IMR-90 (cell line): Measurements from ENCODE around the gene CLASP1. TPM values are rescaled to one million over a fixed set of nuclear protein-coding genes. Genes with fewer than 3 reads are reported as not detected.

ENCODE experiments used
- ATAC-seq: fragments of 200-7000 bp; cut with Tn5 transposase; 2 replicates; pipeline ENCODE4 v1.9.1; 2020; ENCODE audit warnings: low read depth, mild to moderate bottlenecking, moderate library complexity
- BruUV-seq: library from RNA; stranded (reverse); fragments of 400-500 nt; replicated peaks from 2 replicates; lab custom pipeline; 2021; lab: Mats Ljungman, UMichigan
- CTCF ChIA-PET: fragments of 300-600 bp; formaldehyde crosslinking; extraction: SDS; loops from one replicate; lab custom pipeline; 2021; ENCODE audit warnings: antibody characterized with exemption; lab: Yijun Ruan, JAX
- POLR2A ChIA-PET: fragments of 300-600 bp; sonication (Branson Sonifier 250); formaldehyde crosslinking; loops from one replicate; lab custom pipeline; 2022; ENCODE audit warnings: antibody characterized with exemption; ENCODE audit not compliant: unreplicated experiment; lab: Charles Lee
- DNase-seq: peaks from one replicate; pipeline ENCODE4 v3.0.0; 2013
- H2AFZ ChIP-seq: replicated peaks from 2 replicates; pipeline ENCODE3; 2013; ENCODE audit warnings: low read length, mild to moderate bottlenecking; ENCODE audit not compliant: poor library complexity
- H2AK5ac ChIP-seq: 2 replicates; pipeline ENCODE4 v1.6.1; 2013; ENCODE audit warnings: low read depth, low read length, inconsistent platforms
- H2AK9ac ChIP-seq: replicated peaks from 2 replicates; pipeline ENCODE3; 2013; ENCODE audit warnings: mild to moderate bottlenecking, low read depth, low read length, moderate library complexity; ENCODE audit not compliant: poor library complexity
- H2BK120ac ChIP-seq: 2 replicates; pipeline ENCODE4 v1.6.1; 2013; ENCODE audit warnings: low read depth, low read length, inconsistent platforms
- H2BK15ac ChIP-seq: 3 replicates; pipeline ENCODE4 v1.6.1; 2013; ENCODE audit warnings: low read depth, low read length, inconsistent platforms
- H2BK20ac ChIP-seq: 2 replicates; pipeline ENCODE4 v1.6.1; 2013; ENCODE audit warnings: low read depth, mild to moderate bottlenecking, inconsistent platforms, low read length, moderate library complexity
- H2BK5ac ChIP-seq: 2 replicates; pipeline ENCODE4 v1.6.1; 2013; ENCODE audit warnings: mild to moderate bottlenecking, low read depth, low read length, inconsistent platforms; ENCODE audit not compliant: poor library complexity, severe bottlenecking
- H3K14ac ChIP-seq: replicated peaks from 2 replicates; pipeline ENCODE4 v1.6.1; 2013; ENCODE audit warnings: low read depth, low read length, inconsistent platforms
- H3K18ac ChIP-seq: 2 replicates; pipeline ENCODE4 v1.6.1; 2013; ENCODE audit warnings: low read depth, low read length, control low read depth
- H3K23ac ChIP-seq: 2 replicates; pipeline ENCODE4 v1.6.1; 2013; ENCODE audit warnings: low read depth, low read length, inconsistent platforms
- H3K27ac ChIP-seq: 2 replicates; pipeline ENCODE4 v1.5.1; 2013; ENCODE audit warnings: mild to moderate bottlenecking, control low read depth, low read length; ENCODE audit not compliant: insufficient read depth
- H3K27me3 ChIP-seq: 2 replicates; pipeline ENCODE4 v1.6.1; 2013; ENCODE audit warnings: low read length; ENCODE audit not compliant: control insufficient read depth, insufficient read depth
- H3K36me3 ChIP-seq: 2 replicates; pipeline ENCODE4 v1.6.1; 2013; ENCODE audit warnings: low read length, mixed read lengths; ENCODE audit not compliant: control insufficient read depth, insufficient read depth
- H3K4ac ChIP-seq: 2 replicates; pipeline ENCODE4 v1.6.1; 2013; ENCODE audit warnings: low read depth, low read length, inconsistent platforms
- H3K4me1 ChIP-seq: 2 replicates; pipeline ENCODE4 v1.6.1; 2013; ENCODE audit warnings: low read length, mixed read lengths; ENCODE audit not compliant: control insufficient read depth, insufficient read depth
- H3K4me2 ChIP-seq: 2 replicates; pipeline ENCODE4 v1.6.1; 2013; ENCODE audit warnings: low read depth, mild to moderate bottlenecking, control low read depth, low read length, moderate library complexity
- H3K4me3 ChIP-seq: 2 replicates; pipeline ENCODE4 v1.5.1; 2013; ENCODE audit warnings: low read depth, mild to moderate bottlenecking, control low read depth, low read length, moderate library complexity; ENCODE audit not compliant: insufficient read depth
- H3K56ac ChIP-seq: 2 replicates; pipeline ENCODE4 v1.6.1; 2013; ENCODE audit warnings: low read length, inconsistent platforms; ENCODE audit not compliant: insufficient read depth; ENCODE audit errors: extremely low read depth
- H3K79me1 ChIP-seq, 2 experiments: 2 replicates each; pipeline ENCODE4 v1.6.1; 2013; ENCODE audit warnings: low read length in 2 of 2, inconsistent platforms in 1 of 2, low read depth in 1 of 2
- H3K9ac ChIP-seq: 2 replicates; pipeline ENCODE4 v1.6.1; 2013; ENCODE audit warnings: low read depth, low read length, control low read depth
- H3K9me1 ChIP-seq: 2 replicates; pipeline ENCODE4 v1.6.1; 2013; ENCODE audit warnings: low read length, inconsistent platforms; ENCODE audit not compliant: insufficient read depth
- H3K9me3 ChIP-seq: 2 replicates; pipeline ENCODE4 v1.6.1; 2013; ENCODE audit warnings: low read length; ENCODE audit not compliant: control insufficient read depth, insufficient read depth
- H4K20me1 ChIP-seq: 2 replicates; pipeline ENCODE4 v1.6.1; 2013; ENCODE audit warnings: low read length, inconsistent platforms; ENCODE audit not compliant: insufficient read depth
- H4K5ac ChIP-seq: 2 replicates; pipeline ENCODE4 v1.6.1; 2013; ENCODE audit warnings: mild to moderate bottlenecking, low read depth, low read length, control low read depth
- H4K8ac ChIP-seq, 2 experiments: 2 replicates each; pipeline ENCODE4 v1.6.1; 2013; ENCODE audit warnings: low read depth in 2 of 2, low read length in 2 of 2, control low read depth in 1 of 2, inconsistent platforms in 1 of 2
- H4K91ac ChIP-seq: 2 replicates; pipeline ENCODE4 v1.6.1; 2013; ENCODE audit warnings: low read depth, low read length, inconsistent platforms; ENCODE audit not compliant: insufficient read depth
- BHLHE40 ChIP-seq: fragments of 150-350 bp; IDR thresholded peaks from 2 replicates; pipeline ENCODE4 v1.6.1; 2016; ENCODE audit warnings: mild to moderate bottlenecking, low read depth, low read length
- CEBPB ChIP-seq: IDR thresholded peaks from 2 replicates; pipeline ENCODE4 v1.6.1; 2012; ENCODE audit warnings: low read depth, low read length, improper control_type of control experiment
- CTCF ChIP-seq: conservative IDR thresholded peaks from 2 replicates; pipeline ENCODE4 v1.5.1; 2012; ENCODE audit warnings: mild to moderate bottlenecking, low read depth, low read length, improper control_type of control experiment
- ELK1 ChIP-seq: fragments of 150-350 bp; IDR thresholded peaks from 2 replicates; pipeline ENCODE4 v1.6.1; 2016; ENCODE audit warnings: low read depth, mild to moderate bottlenecking, low read length, moderate library complexity, borderline replicate concordance
- MAZ ChIP-seq: IDR thresholded peaks from 2 replicates; pipeline ENCODE4 v1.6.1; 2012; ENCODE audit warnings: low read depth, mild to moderate bottlenecking, low read length, improper control_type of control experiment, moderate library complexity, borderline replicate concordance
- MXI1 ChIP-seq: IDR thresholded peaks from 2 replicates; pipeline ENCODE4 v1.6.1; 2012; ENCODE audit warnings: low read depth, mild to moderate bottlenecking, low read length, moderate library complexity, borderline replicate concordance
- POLR2A ChIP-seq: IDR thresholded peaks from 2 replicates; pipeline ENCODE4 v1.6.1; 2012; ENCODE audit warnings: mild to moderate bottlenecking, low read depth, low read length
- RCOR1 ChIP-seq: IDR thresholded peaks from 2 replicates; pipeline ENCODE4 v1.6.1; 2012; ENCODE audit warnings: mild to moderate bottlenecking, low read length, improper control_type of control experiment; ENCODE audit not compliant: insufficient replicate concordance
- SMC3 ChIP-seq: fragments of 150-350 bp; IDR thresholded peaks from 2 replicates; pipeline ENCODE4 v1.6.1; 2016; ENCODE audit warnings: low read depth, mild to moderate bottlenecking, antibody characterized with exemption, low read length, moderate library complexity
- USF2 ChIP-seq: fragments of 150-350 bp; IDR thresholded peaks from 2 replicates; pipeline ENCODE4 v1.6.1; 2017; ENCODE audit warnings: mild to moderate bottlenecking, antibody characterized with exemption, low read length, low read depth
- whole genome bisulfite sequencing, 2 experiments: methylation state at CpG; one replicate each; pipeline versions ENCODE4 v1.1.5 to v1.1.7; 2013; ENCODE audit warnings: missing lambda C conversion rate in 2 of 2; ENCODE audit not compliant: insufficient read length in 1 of 2; ENCODE audit errors: extremely low coverage in 2 of 2; 5-methylcytosine and 5-hydroxymethylcytosine counted together
- dilution Hi-C: fragments of 300-500 bp; cut with HindIII; formaldehyde crosslinking; loops from one replicate; pipeline ENCODE4 v1.14.3; 2018; ENCODE audit warnings: low sequenced_read_pairs; ENCODE audit not compliant: unreplicated experiment
- in situ Hi-C: fragments of 300-500 bp; cut with MboI; formaldehyde crosslinking; loops from 3 replicates; pipeline ENCODE4 v1.14.3; 2019; ENCODE audit warnings: low sequenced_read_pairs, inconsistent platforms, mixed read lengths
- intact Hi-C: fragments of 100-400 bp; cut with micrococcal nuclease; formaldehyde crosslinking; loops from 2 replicates; pipeline ENCODE4 v1.10.0; 2022
- polyA plus RNA-seq, 3 experiments: library from polyadenylated mRNA; depleted of rRNA; stranded (reverse); fragments of >200 nt; gene quantifications; 2 replicates each; pipeline ENCODE4 v1.2.3, GENCODE V29; 2012; ENCODE audit warnings: low replicate concordance in 1 of 3
- total RNA-seq: library from RNA; depleted of rRNA; stranded (reverse); fragments of >200 nt; gene quantifications from 2 replicates; pipeline ENCODE4 v1.2.3, GENCODE V29; 2012

Gene CLASP1
- total and polyA plus RNA-seq, 2 of the 4 experiments (the other 2 are of a cell fraction) = 12.3 to 33.7 TPM

- H2AK5ac ChIP-seq = no peak overlapping the region
- H2BK20ac ChIP-seq = no peak overlapping the region
- H3K9ac ChIP-seq = no peak overlapping the region
- no peaks in the 10 kb centered on the region for H4K20me1 ChIP-seq
- no peak overlapping the region for H2AFZ ChIP-seq
- H3K27ac ChIP-seq = no peak overlapping the region
- dilution Hi-C loops = no loop called here
- no peak overlapping the region for H4K91ac ChIP-seq
- no peak overlapping the region for H3K4me2 ChIP-seq
- H4K5ac ChIP-seq = no peak overlapping the region
- WGBS, 2 experiments = 80% methylated on average over 1 of the region's 3 CpGs; no CpG with 5 or more reads in 1 of the 2 experiments
- no peak overlapping the region for H3K18ac ChIP-seq
- H2BK120ac ChIP-seq = no peak overlapping the region
- DNase-seq (no peak), ATAC-seq (no peak)
- in situ Hi-C loops = no loop called here
- no peak overlapping the region for H3K4me3 ChIP-seq
- no peak overlapping the region for H2BK15ac ChIP-seq
- BruUV-seq = no TSS peak
- H3K9me3 ChIP-seq = no peaks in the 10 kb centered on the region
- no peak overlapping the region for H3K14ac ChIP-seq
- H3K4me1 ChIP-seq = no peaks in the 10 kb centered on the region
- no peak overlapping the region for H4K8ac ChIP-seq
- no peak overlapping the region for H2BK5ac ChIP-seq
- no peak overlapping the region for H3K23ac ChIP-seq
- no peaks in the 10 kb centered on the region for H3K79me1 ChIP-seq
- H3K4ac ChIP-seq = no peak overlapping the region
- peaks cover 12% of the 10 kb centered on the region for H3K27me3 ChIP-seq
- CTCF ChIA-PET = interaction anchor here (1.5 kb wide), 1 partner anchor 12 kb away, joined by 3 read pairs; no protein-coding TSS in a partner anchor
- no peak overlapping the region for H2AK9ac ChIP-seq
- TF ChIP-seq CTCF (no peak), BHLHE40 (no peak), ELK1 (no peak), USF2 (no peak), SMC3 (no peak), MAZ (no peak), MXI1 (no peak), POLR2A (no peak), CEBPB (no peak), RCOR1 (no peak)
- intact Hi-C loops = loop anchor here (5.0 kb wide), 1 partner anchor 42 kb away; no protein-coding TSS in a partner anchor
- POLR2A ChIA-PET = no interaction called here
- no peak overlapping the region for H3K56ac ChIP-seq
- H3K9me1 ChIP-seq = no peaks in the 10 kb centered on the region
- H3K36me3 ChIP-seq = no peaks in the 10 kb centered on the region
Observed at GRCh38 chr2:121309801-121310200, 339.5 kb downstream of the CLASP1 start.
